ENCODE data around the gene TUBE1.

The TUBE1 gene

GRCh38 chr6:112036088-112036637 is 51.1 kb downstream of the TUBE1 start:
- no peak for DNase-seq (ENCODE audit: low read depth in 2 of 2)

- no peak for DNase-seq (ENCODE audit: low read depth in 2 of 2)
Observed at GRCh38 chr6:112034616-112034995, 52.7 kb downstream of the TUBE1 start.

DNA sequence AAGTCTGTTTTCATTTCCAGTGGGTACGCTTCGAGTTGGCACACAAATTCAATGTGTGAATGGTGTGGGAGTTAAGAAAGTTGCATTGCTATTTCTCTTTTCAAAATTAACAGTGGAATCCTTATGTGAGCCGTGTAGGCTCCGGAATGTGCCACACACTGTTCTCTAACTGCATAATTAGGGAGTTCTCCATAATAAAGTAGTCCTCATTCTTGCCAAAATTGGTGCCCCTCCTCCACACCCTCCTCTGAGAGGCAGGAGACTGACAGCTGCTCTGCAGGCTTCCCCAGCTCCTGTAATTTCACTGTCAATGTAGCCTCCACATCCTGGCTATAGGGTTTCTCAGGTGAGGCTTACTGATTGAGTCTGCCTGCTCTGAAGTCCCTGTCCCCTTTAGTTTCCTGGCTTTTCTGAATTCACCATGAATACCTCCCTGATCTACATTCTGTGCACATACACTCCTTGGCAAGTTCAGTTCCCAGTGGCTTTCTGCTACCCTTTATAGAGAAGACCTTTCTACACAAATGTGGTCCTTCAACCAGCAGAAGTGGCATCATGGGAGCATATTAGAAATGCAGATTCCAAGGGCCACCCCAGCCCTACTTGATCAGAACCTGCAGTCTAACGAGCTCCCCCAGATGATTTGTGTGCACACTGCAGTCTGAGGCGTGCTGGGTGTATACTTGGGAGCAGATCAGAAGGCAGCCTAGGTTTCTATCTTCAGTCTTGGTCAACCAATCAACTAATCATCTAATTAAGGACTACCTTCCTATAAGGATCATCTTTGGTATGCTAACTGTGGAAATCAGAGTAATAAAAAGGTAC is 53.3 kb downstream of the TUBE1 start:
- no peak for DNase-seq (ENCODE audit: low read depth in 2 of 2)

- no peak for DNase-seq (ENCODE audit: low read depth in 2 of 2)
Observed at GRCh38 chr6:112032728-112033127, 54.6 kb downstream of the TUBE1 start.

GRCh38 chr6:112031960-112032359 is 55.3 kb downstream of the TUBE1 start:
- DNase-seq (ENCODE audit: low read depth in 2 of 2): no peak

GRCh38 chr6:112030961-112031660 is 56.2 kb downstream of the TUBE1 start:
- DNase-seq (ENCODE audit: low read depth in 2 of 2): no peak

GRCh38 chr6:112030206-112030960 is 56.9 kb downstream of the TUBE1 start:
- DNase-seq (ENCODE audit: low read depth in 2 of 2): no peak

GRCh38 chr6:112029045-112029822 is 58.0 kb downstream of the TUBE1 start:
- DNase-seq (ENCODE audit: low read depth in 2 of 2): peak in 1 of 2 donors; percentile 32

DNA sequence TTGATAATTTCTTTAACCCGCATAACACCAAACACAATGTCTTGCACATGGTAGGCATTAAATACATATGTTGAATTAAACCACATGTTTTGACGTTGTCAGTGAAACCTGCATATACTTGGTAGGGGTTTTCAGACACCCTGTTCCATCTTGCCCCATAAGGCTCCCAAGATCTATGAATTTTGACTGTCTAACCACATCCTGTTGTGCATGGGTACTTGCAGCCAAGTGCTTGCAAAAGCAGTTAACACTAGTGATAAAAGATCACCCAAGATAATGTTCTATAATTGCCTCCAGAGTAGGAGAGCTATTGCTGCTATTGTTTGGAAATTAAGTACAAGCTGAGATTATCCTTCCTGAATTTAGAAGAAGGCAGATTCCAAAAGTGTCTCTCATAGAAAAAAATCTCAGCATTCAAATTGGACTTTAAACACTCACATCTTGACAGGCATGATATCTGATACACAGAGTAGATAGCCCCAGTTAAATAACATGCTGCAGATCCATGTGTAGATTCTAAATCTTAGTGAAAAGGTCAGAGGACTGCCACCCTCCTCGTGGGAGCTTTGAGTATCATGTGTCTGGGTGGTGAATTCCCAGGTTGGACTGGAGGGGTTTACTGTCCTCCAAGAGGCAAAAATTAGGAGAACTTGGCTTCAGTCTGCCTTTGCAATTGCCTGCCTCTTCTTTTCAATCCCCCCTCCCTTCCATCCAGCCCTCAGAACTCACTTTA is 59.2 kb downstream of the TUBE1 start:
- DNase-seq (ENCODE audit: low read depth in 2 of 2): peak in 1 of 2 donors; percentile 15

DNA sequence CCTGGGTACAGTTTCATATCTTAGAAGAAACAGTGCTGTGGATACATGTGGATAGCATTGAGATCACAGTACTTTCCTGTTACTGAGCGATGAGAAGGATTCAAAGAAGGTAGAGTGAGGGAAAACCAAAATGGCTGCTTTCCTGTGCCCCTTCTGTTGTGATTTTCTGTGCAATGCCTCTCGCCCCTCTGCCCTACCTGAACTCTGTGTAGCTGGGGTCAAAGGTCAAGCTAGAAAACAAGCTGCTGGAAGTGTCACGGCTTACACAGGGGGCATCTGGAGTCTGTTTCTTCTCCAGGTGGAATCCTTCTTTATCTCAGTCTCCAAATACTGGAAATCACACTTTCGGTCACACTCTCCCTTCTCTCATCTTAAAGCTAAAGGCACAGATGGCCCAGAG is 60.3 kb downstream of the TUBE1 start:
- no peak for DNase-seq (ENCODE audit: low read depth in 2 of 2)

DNA sequence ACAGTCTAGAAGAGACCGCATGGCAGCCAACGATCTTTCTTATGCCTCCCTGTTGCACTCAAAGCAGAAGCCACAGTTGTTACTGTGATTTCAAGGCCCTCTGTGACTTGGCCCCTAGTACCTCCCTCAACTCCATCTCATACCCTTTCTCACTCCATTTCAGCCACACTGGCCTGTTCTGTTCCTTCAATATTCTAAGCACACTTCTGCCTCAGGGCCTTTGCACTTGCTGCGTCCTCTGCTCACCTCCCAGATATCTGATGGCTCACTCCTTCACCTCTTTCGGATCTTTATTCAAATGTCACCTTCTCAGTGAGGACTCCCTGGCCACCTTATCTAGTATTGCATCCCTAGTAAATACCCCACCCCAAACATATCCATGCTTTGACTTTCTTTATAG is 62.8 kb downstream of the TUBE1 start:
- no peak for DNase-seq (ENCODE audit: low read depth in 2 of 2)

- DNase-seq (ENCODE audit: low read depth in 2 of 2): no peak
Observed at GRCh38 chr6:112022749-112023148, 64.5 kb downstream of the TUBE1 start.

- DNase-seq (ENCODE audit: low read depth in 2 of 2): no peak
Observed at GRCh38 chr6:112021691-112022310, 65.5 kb downstream of the TUBE1 start.
